ENCODE measurements around the gene CHID1. TPM values are rescaled to one million over a fixed set of nuclear protein-coding genes. Genes with fewer than 3 reads are reported as not detected.

Gene CHID1
- total RNA-seq, 1 donor from 2014 or later: 88.3 TPM

GRCh38 chr11:888310-889212 is 22.0 kb downstream of the CHID1 start:
- Mint-ChIP-seq H3K9me3 (no peaks in the 10 kb centered on the region), H3K4me3 (no peak overlapping the region), H3K36me3 (peaks cover 10% of the 10 kb centered on the region), H3K27me3 (ENCODE audit: low read depth) (no peaks in the 10 kb centered on the region), H3K4me1 (no peaks in the 10 kb centered on the region), H3K27ac (no peak overlapping the region)
- no peak for DNase-seq (ENCODE audit: low spot score in 2 of 2, unreplicated experiment in 2 of 2)
- TF ChIP-seq CTCF (IDR thresholded peaks at IDR 0.05; ENCODE audit: unreplicated experiment): no peak

- Mint-ChIP-seq H3K36me3 (peaks cover 10% of the 10 kb centered on the region), H3K27me3 (ENCODE audit: low read depth) (no peaks in the 10 kb centered on the region), H3K4me3 (no peak overlapping the region), H3K9me3 (no peaks in the 10 kb centered on the region), H3K27ac (no peak overlapping the region), H3K4me1 (no peaks in the 10 kb centered on the region)
- TF ChIP-seq CTCF (IDR thresholded peaks at IDR 0.05; ENCODE audit: unreplicated experiment): no peak
- DNase-seq (ENCODE audit: low spot score in 2 of 2, unreplicated experiment in 2 of 2): no peak
Observed at GRCh38 chr11:887589-887988, 23.0 kb downstream of the CHID1 start.

- DNase-seq (ENCODE audit: low spot score in 2 of 2, unreplicated experiment in 2 of 2): no peak
- H3K27me3 Mint-ChIP-seq (ENCODE audit: low read depth): no peaks in the 10 kb centered on the region
- H3K4me3 Mint-ChIP-seq: no peak overlapping the region
- no peaks in the 10 kb centered on the region for H3K9me3 Mint-ChIP-seq
- H3K27ac Mint-ChIP-seq: no peak overlapping the region
- TF ChIP-seq CTCF (IDR thresholded peaks at IDR 0.05; ENCODE audit: unreplicated experiment): no peak
- H3K36me3 Mint-ChIP-seq: peaks cover 16% of the 10 kb centered on the region
- H3K4me1 Mint-ChIP-seq: no peaks in the 10 kb centered on the region
Observed at GRCh38 chr11:886568-886967, 24.0 kb downstream of the CHID1 start.

- Mint-ChIP-seq H3K27ac (no peak overlapping the region), H3K36me3 (peaks cover 22% of the 10 kb centered on the region), H3K4me3 (no peak overlapping the region), H3K9me3 (no peaks in the 10 kb centered on the region), H3K4me1 (no peaks in the 10 kb centered on the region), H3K27me3 (ENCODE audit: low read depth) (no peaks in the 10 kb centered on the region)
- TF ChIP-seq CTCF (IDR thresholded peaks at IDR 0.05; ENCODE audit: unreplicated experiment): no peak
- DNase-seq (ENCODE audit: low spot score in 2 of 2, unreplicated experiment in 2 of 2): no peak
Observed at GRCh38 chr11:884578-885070, 26.0 kb downstream of the CHID1 start.

GRCh38 chr11:883527-883926 is 27.1 kb downstream of the CHID1 start:
- no peak for TF ChIP-seq CTCF (IDR thresholded peaks at IDR 0.05; ENCODE audit: unreplicated experiment)
- no peaks in the 10 kb centered on the region for H3K4me1 Mint-ChIP-seq
- H3K4me3 Mint-ChIP-seq: no peak overlapping the region
- DNase-seq (ENCODE audit: low spot score in 2 of 2, unreplicated experiment in 2 of 2): no peak
- no peak overlapping the region for H3K27ac Mint-ChIP-seq
- H3K9me3 Mint-ChIP-seq: no peaks in the 10 kb centered on the region
- H3K27me3 Mint-ChIP-seq (ENCODE audit: low read depth): no peaks in the 10 kb centered on the region
- H3K36me3 Mint-ChIP-seq: peaks cover 22% of the 10 kb centered on the region
